HCT116 (cell line): ENCODE measurements around the gene PLA2G4B. TPM values are rescaled to one million over a fixed set of nuclear protein-coding genes. Genes with fewer than 3 reads are reported as not detected.

Source experiments
- ATAC-seq: fragments of 200-7000 bp; cut with Tn5 transposase; 2 replicates; pipeline ENCODE4 v1.9.1; 2020; ENCODE audit warnings: mild to moderate bottlenecking, moderate library complexity
- BruUV-seq: library from RNA; stranded (reverse); fragments of 400-500 nt; replicated peaks from 2 replicates; lab custom pipeline; 2021; lab: Mats Ljungman, UMichigan
- CTCF ChIA-PET: fragments of 300-600 bp; sonication (Branson Sonifier 250); formaldehyde crosslinking; loops from one replicate; lab custom pipeline; 2021; ENCODE audit warnings: antibody characterized with exemption; lab: Charles Lee
- POLR2A ChIA-PET: fragments of 300-600, 350-600 bp; sonication (Branson Sonifier 250); formaldehyde crosslinking; loops from one replicate; lab custom pipeline; 2021; ENCODE audit warnings: antibody characterized with exemption; lab: Charles Lee
- RAD21 ChIA-PET, 2 experiments: fragments of 300-600 bp; sonication (Branson Sonifier 250); formaldehyde crosslinking; loops; one replicate each; lab custom pipeline; 2023; ENCODE audit warnings: low total read pairs in 2 of 2; ENCODE audit not compliant: uncharacterized antibody in 2 of 2, unreplicated experiment in 2 of 2, low non-redundant PET in 1 of 2; lab: Charles Lee
- DNase-seq: peaks from one replicate; pipeline ENCODE4 v3.0.0-alpha.2; 2010; ENCODE audit warnings: low read depth, low spot score
- H2AFZ ChIP-seq: fragments of 200-600 bp; shearing (Covaris generic), sonication (generic); 2 replicates; pipeline ENCODE4 v1.6.1; 2017; ENCODE audit warnings: low read depth, mixed run types, mixed read lengths, antibody characterized with exemption, low read length; ENCODE audit not compliant: poor library complexity, severe bottlenecking
- H3K27ac ChIP-seq: 2 replicates; pipeline ENCODE4 v1.5.1; 2012; ENCODE audit warnings: low read depth, low read length
- H3K27me3 ChIP-seq: fragments of 200-600 bp; sonication (generic); 2 replicates; pipeline ENCODE4 v1.6.1; 2016; ENCODE audit warnings: mixed run types, low read length, mixed read lengths; ENCODE audit not compliant: insufficient read depth
- H3K36me3 ChIP-seq, 2 experiments: fragments of 200-500 bp in 1 of 2; fragments of 200-600 bp in 1 of 2; sonication (Bioruptor generic) in 1 of 2; sonication (generic) in 1 of 2; 2 replicates each; pipeline versions ENCODE4 v1.5.1 to v1.6.1; 2014 to 2016; ENCODE audit warnings: low read length in 2 of 2, inconsistent platforms in 1 of 2, mixed read lengths in 1 of 2, mixed run types in 1 of 2; ENCODE audit not compliant: insufficient read depth in 2 of 2, control insufficient read depth in 1 of 2
- H3K4me1 ChIP-seq, 2 experiments: fragments of 200-600 bp in 1 of 2; sonication (generic) in 1 of 2; 2 replicates each; pipeline versions ENCODE4 v1.5.1 to v1.6.1; 2012 to 2017; ENCODE audit warnings: low read length in 2 of 2, inconsistent platforms in 1 of 2, mild to moderate bottlenecking in 1 of 2, mixed read lengths in 1 of 2, mixed run types in 1 of 2, moderate library complexity in 1 of 2; ENCODE audit not compliant: insufficient read depth in 2 of 2, control insufficient read depth in 1 of 2
- H3K4me2 ChIP-seq: fragments of 200-600 bp; sonication (generic); 2 replicates; pipeline ENCODE4 v1.6.1; 2017; ENCODE audit warnings: mixed run types, low read length, mixed read lengths
- H3K4me3 ChIP-seq, 2 experiments: fragments of 200-600 bp in 1 of 2; sonication (generic) in 1 of 2; replicated peaks in 1 of 2; 2 replicates each; pipeline ENCODE4 v1.5.1; 2011 to 2016; ENCODE audit warnings: low read length in 2 of 2, control low read depth in 1 of 2, low read depth in 1 of 2, mild to moderate bottlenecking in 1 of 2, mixed read lengths in 1 of 2, mixed run types in 1 of 2
- H3K79me2 ChIP-seq: fragments of 200-600 bp; sonication (generic); 2 replicates; pipeline ENCODE4 v1.6.1; 2017; ENCODE audit warnings: mild to moderate bottlenecking, mixed run types, low read length, moderate library complexity, mixed read lengths; ENCODE audit not compliant: insufficient read depth
- H3K9ac ChIP-seq: fragments of 200-600 bp; sonication (generic); 2 replicates; pipeline ENCODE4 v1.6.1; 2016; ENCODE audit warnings: low read length, mixed read lengths
- H3K9me2 ChIP-seq: fragments of 200-600 bp; sonication (generic), shearing (Covaris generic); 2 replicates; pipeline ENCODE4 v1.6.1; 2017; ENCODE audit warnings: mixed run types, mild to moderate bottlenecking, moderate library complexity; ENCODE audit not compliant: insufficient read depth
- H3K9me3 ChIP-seq, 2 experiments: fragments of 200-500 bp in 1 of 2; fragments of 200-600 bp in 1 of 2; sonication (Bioruptor generic) in 1 of 2; sonication (generic) in 1 of 2; 2 replicates each; pipeline ENCODE4 v1.6.1; 2014 to 2017; ENCODE audit warnings: low read length in 2 of 2, mixed read lengths in 2 of 2, inconsistent platforms in 1 of 2, low read depth in 1 of 2, mild to moderate bottlenecking in 1 of 2, mixed run types in 1 of 2, moderate library complexity in 1 of 2; ENCODE audit not compliant: control insufficient read depth in 1 of 2, insufficient read depth in 1 of 2
- H4K20me1 ChIP-seq: fragments of 200-600 bp; sonication (generic), shearing (Covaris generic); 2 replicates; pipeline ENCODE4 v1.6.1; 2017; ENCODE audit warnings: mixed run types, mild to moderate bottlenecking, moderate library complexity; ENCODE audit not compliant: insufficient read depth
- CEBPB ChIP-seq: IDR thresholded peaks from 2 replicates; pipeline ENCODE4 v1.6.1; 2012; ENCODE audit warnings: low read depth
- EGR1 ChIP-seq: IDR thresholded peaks from 2 replicates; pipeline ENCODE4 v1.6.1; 2012; ENCODE audit warnings: low read depth
- EZH2phosphoT487 ChIP-seq: fragments of 200-600 bp; IDR thresholded peaks from 2 replicates; pipeline ENCODE4 v1.6.1; 2018; ENCODE audit warnings: antibody characterized with exemption, borderline replicate concordance
- FOSL1 ChIP-seq: IDR thresholded peaks from 2 replicates; pipeline ENCODE4 v1.6.1; 2012; ENCODE audit warnings: low read depth
- JUND ChIP-seq: IDR thresholded peaks from 2 replicates; pipeline ENCODE4 v1.6.1; 2012
- POLR2AphosphoS5 ChIP-seq: IDR thresholded peaks from 2 replicates; pipeline ENCODE4 v1.6.1; 2011; ENCODE audit warnings: mild to moderate bottlenecking, low read depth, low read length, moderate library complexity
- RAD21 ChIP-seq: IDR thresholded peaks from 2 replicates; pipeline ENCODE4 v1.6.1; 2012; ENCODE audit warnings: low read depth, mild to moderate bottlenecking
- SIN3A ChIP-seq: IDR thresholded peaks from 2 replicates; pipeline ENCODE4 v1.6.1; 2012; ENCODE audit warnings: low read depth
- SP1 ChIP-seq: IDR thresholded peaks from 2 replicates; pipeline ENCODE4 v1.6.1; 2012; ENCODE audit warnings: low read depth
- SRF ChIP-seq: IDR thresholded peaks from 2 replicates; pipeline ENCODE4 v1.6.1; 2012; ENCODE audit warnings: low read depth
- ZFX ChIP-seq: fragments of 450-650 bp; IDR thresholded peaks from 2 replicates; pipeline ENCODE4 v1.6.1; 2017
- intact Hi-C: fragments of 100-400 bp; cut with micrococcal nuclease; formaldehyde crosslinking; loops from 2 replicates; pipeline ENCODE4 v1.10.0; 2022
- total RNA-seq: library from RNA; stranded (reverse); gene quantifications from one replicate; pipeline ENCODE4 v1.2.1, GENCODE V29; 2021; ENCODE audit not compliant: unreplicated experiment
- TF ChIP-seq, protein P1 (sequence below): IDR thresholded peaks from 2 replicates; pipeline ENCODE4 v1.6.1; 2012
- TF ChIP-seq, protein P2 (sequence below), 3 experiments: fragments of 200-600 bp in 1 of 3; sonication (generic) in 1 of 3; IDR thresholded peaks in 2 of 3; conservative IDR thresholded peaks in 1 of 3; 2 replicates each; pipeline ENCODE4 v1.5.1; 2012 to 2017; ENCODE audit warnings: low read depth in 2 of 3, low read length in 2 of 3, antibody characterized with exemption in 1 of 3, borderline replicate concordance in 1 of 3, control low read depth in 1 of 3, mild to moderate bottlenecking in 1 of 3, mixed read lengths in 1 of 3, mixed run types in 1 of 3, moderate library complexity in 1 of 3; ENCODE audit not compliant: insufficient read depth in 1 of 3
- TF ChIP-seq, protein P3 (sequence below): IDR thresholded peaks from 2 replicates; pipeline ENCODE4 v1.6.1; 2012; ENCODE audit warnings: low read depth

Gene PLA2G4B
- total RNA-seq, 1 experiment from 2014 or later = 4.7 TPM

DNA sequence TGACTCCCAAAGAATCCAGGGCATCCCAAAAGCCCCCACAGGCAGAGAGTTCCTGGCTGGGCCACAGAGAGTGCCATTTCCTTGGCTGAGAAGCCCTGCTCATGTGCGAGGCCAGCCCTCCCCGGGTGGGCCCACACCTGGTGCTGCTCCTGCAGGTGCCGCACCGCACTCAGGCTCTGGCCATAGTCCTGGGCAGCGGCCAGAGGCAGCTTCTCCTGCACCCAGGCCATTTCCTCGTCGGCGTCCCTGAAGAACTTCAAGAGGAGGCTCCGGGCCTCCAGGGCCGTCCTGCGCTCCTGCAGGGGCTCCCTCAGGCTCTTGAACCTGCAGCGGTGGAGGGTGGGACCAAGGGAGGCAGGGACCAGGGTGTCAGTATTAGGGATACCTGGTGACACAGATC is 18.1 kb downstream of the PLA2G4B start:
- CTCF ChIA-PET = no interaction called here
- POLR2A ChIA-PET = no interaction called here

DNA sequence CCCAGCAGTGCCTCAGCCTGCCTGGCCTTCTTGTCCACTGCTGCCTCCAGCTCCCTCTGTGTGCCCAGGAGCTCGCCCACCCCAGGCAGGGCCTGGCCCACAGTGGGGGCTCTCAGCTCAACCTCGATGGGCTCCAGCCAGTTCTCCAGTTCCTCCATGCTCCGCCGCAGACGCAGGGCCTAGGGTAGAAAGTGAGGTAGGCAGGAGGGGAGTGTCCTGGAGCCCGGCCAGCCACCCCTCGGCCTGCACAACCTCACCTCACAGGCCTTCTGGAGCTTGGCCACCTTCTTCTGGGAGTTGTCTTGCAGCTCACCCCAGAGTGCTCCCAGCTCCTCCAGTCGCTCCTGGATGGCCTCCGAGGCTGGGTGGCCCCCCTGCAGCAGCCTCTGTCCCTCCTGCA is 18.7 kb downstream of the PLA2G4B start:
- Histone ChIP-seq H3K9me3 (no peaks in the 10 kb centered on the region), H3K36me3 (no peaks in the 10 kb centered on the region), H3K4me3 (no peak overlapping the region), H3K4me1 (no peaks in the 10 kb centered on the region), H3K9me2 (no peaks in the 10 kb centered on the region), H3K27me3 (no peaks in the 10 kb centered on the region), H3K4me2 (no peak overlapping the region), H3K79me2 (no peaks in the 10 kb centered on the region), H3K27ac (no peak overlapping the region), H4K20me1 (no peaks in the 10 kb centered on the region)
- ChIA-PET RAD21 (no interaction called here), CTCF (no interaction called here), POLR2A (no interaction called here)
- intact Hi-C loops = no loop called here
- no peak for DNase-seq
- no TSS peak for BruUV-seq
- TF ChIP-seq RAD21 (no peak), EZH2phosphoT487 (no peak), EGR1 (no peak), CEBPB (no peak), SRF (no peak)
- TF ChIP-seq, protein P1, sequence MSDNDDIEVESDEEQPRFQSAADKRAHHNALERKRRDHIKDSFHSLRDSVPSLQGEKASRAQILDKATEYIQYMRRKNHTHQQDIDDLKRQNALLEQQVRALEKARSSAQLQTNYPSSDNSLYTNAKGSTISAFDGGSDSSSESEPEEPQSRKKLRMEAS = no peak
- TF ChIP-seq, protein P2, sequence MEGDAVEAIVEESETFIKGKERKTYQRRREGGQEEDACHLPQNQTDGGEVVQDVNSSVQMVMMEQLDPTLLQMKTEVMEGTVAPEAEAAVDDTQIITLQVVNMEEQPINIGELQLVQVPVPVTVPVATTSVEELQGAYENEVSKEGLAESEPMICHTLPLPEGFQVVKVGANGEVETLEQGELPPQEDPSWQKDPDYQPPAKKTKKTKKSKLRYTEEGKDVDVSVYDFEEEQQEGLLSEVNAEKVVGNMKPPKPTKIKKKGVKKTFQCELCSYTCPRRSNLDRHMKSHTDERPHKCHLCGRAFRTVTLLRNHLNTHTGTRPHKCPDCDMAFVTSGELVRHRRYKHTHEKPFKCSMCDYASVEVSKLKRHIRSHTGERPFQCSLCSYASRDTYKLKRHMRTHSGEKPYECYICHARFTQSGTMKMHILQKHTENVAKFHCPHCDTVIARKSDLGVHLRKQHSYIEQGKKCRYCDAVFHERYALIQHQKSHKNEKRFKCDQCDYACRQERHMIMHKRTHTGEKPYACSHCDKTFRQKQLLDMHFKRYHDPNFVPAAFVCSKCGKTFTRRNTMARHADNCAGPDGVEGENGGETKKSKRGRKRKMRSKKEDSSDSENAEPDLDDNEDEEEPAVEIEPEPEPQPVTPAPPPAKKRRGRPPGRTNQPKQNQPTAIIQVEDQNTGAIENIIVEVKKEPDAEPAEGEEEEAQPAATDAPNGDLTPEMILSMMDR (IDR thresholded peaks at IDR 0.05 in 2 of 3, conservative IDR thresholded peaks at IDR 0.05 in 1 of 3; ENCODE audit: borderline replicate concordance in 1 of 3, insufficient read depth in 1 of 3, low read depth in 2 of 3, low read length in 2 of 3) = no peak
- TF ChIP-seq, protein P3, sequence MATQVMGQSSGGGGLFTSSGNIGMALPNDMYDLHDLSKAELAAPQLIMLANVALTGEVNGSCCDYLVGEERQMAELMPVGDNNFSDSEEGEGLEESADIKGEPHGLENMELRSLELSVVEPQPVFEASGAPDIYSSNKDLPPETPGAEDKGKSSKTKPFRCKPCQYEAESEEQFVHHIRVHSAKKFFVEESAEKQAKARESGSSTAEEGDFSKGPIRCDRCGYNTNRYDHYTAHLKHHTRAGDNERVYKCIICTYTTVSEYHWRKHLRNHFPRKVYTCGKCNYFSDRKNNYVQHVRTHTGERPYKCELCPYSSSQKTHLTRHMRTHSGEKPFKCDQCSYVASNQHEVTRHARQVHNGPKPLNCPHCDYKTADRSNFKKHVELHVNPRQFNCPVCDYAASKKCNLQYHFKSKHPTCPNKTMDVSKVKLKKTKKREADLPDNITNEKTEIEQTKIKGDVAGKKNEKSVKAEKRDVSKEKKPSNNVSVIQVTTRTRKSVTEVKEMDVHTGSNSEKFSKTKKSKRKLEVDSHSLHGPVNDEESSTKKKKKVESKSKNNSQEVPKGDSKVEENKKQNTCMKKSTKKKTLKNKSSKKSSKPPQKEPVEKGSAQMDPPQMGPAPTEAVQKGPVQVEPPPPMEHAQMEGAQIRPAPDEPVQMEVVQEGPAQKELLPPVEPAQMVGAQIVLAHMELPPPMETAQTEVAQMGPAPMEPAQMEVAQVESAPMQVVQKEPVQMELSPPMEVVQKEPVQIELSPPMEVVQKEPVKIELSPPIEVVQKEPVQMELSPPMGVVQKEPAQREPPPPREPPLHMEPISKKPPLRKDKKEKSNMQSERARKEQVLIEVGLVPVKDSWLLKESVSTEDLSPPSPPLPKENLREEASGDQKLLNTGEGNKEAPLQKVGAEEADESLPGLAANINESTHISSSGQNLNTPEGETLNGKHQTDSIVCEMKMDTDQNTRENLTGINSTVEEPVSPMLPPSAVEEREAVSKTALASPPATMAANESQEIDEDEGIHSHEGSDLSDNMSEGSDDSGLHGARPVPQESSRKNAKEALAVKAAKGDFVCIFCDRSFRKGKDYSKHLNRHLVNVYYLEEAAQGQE = no peak
- TF ChIP-seq, all 23 proteins: peak for 0
- Histone ChIP-seq H3K9ac (no peak overlapping the region), H2AFZ (no peak overlapping the region)
- ATAC-seq = no peak

More for the DNA sequence above, 18.1 kb downstream of the PLA2G4B start:
- Histone ChIP-seq H3K9me2 (no peaks in the 10 kb centered on the region), H2AFZ (no peak overlapping the region), H3K4me3 (no peak overlapping the region), H3K4me1 (no peaks in the 10 kb centered on the region), H4K20me1 (no peaks in the 10 kb centered on the region), H3K27ac (no peak overlapping the region), H3K9me3 (no peaks in the 10 kb centered on the region), H3K4me2 (no peak overlapping the region), H3K36me3 (no peaks in the 10 kb centered on the region), H3K79me2 (no peaks in the 10 kb centered on the region), H3K9ac (no peak overlapping the region), H3K27me3 (no peaks in the 10 kb centered on the region)
- BruUV-seq = no TSS peak
- RAD21 ChIA-PET = no interaction called here
- intact Hi-C loops = no loop called here
- no peak for TF ChIP-seq EZH2phosphoT487
- TF ChIP-seq POLR2AphosphoS5 = no peak
- no peak for TF ChIP-seq SIN3A
- TF ChIP-seq JUND = no peak
- no peak for TF ChIP-seq RAD21
- no peak for TF ChIP-seq FOSL1
- no peak for TF ChIP-seq ZFX
- no peak for TF ChIP-seq SP1
- DNase-seq (no peak), ATAC-seq (no peak)
